Thoracic aorta (tissue), 2 donors: ENCODE measurements around the gene P3H2. TPM values are rescaled to one million over a fixed set of nuclear protein-coding genes. Genes with fewer than 3 reads are reported as not detected.

Experiments
- ATAC-seq: fragments of 150-250 bp; one replicate; pipeline ENCODE4 v1.8.0; 2017; ENCODE audit warnings: low read depth; ENCODE audit not compliant: insufficient number of reproducible peaks, low FRiP score
- DNase-seq: peaks from one replicate; pipeline ENCODE4 v3.0.0-alpha.2; 2020; ENCODE audit warnings: low spot score
- H3K27ac ChIP-seq, 2 donors: fragments of 200-600 bp; sonication (generic); 1 replicate in 1 of 2; 2 replicates in 1 of 2; pipeline ENCODE4 v1.5.1; 2016; ENCODE audit warnings: mild to moderate bottlenecking in 2 of 2, moderate library complexity in 2 of 2
- H3K27me3 ChIP-seq: fragments of 200-600 bp; sonication (generic); replicated peaks from 2 replicates; pipeline ENCODE4 v1.6.0; 2016; ENCODE audit warnings: mild to moderate bottlenecking; ENCODE audit not compliant: insufficient read depth
- H3K36me3 ChIP-seq: fragments of 200-600 bp; sonication (generic); one replicate; pipeline ENCODE4 v1.5.1; 2016
- H3K4me1 ChIP-seq, 2 donors: fragments of 200-600 bp; sonication (generic); 1 replicate in 1 of 2; 2 replicates in 1 of 2; pipeline versions ENCODE4 v1.5.1 to v1.6.0; 2016; ENCODE audit warnings: low read depth in 2 of 2, mild to moderate bottlenecking in 1 of 2; ENCODE audit not compliant: control insufficient read depth in 1 of 2
- H3K4me3 ChIP-seq: fragments of 200-600 bp; sonication (generic); 2 replicates; pipeline ENCODE4 v1.5.1; 2016; ENCODE audit warnings: mild to moderate bottlenecking
- H3K9me3 ChIP-seq: fragments of 200-600 bp; sonication (generic); 2 replicates; pipeline ENCODE4 v1.5.1; 2016
- total RNA-seq, 2 donors: library from RNA; depleted of rRNA; stranded (reverse); fragments of >200 nt; gene quantifications; one replicate each; pipeline versions ENCODE4 v1.1.0 to v1.2.3, GENCODE V29; 2016
- TF ChIP-seq, protein P1 (sequence below): fragments of 200-600 bp; sonication (generic); IDR thresholded peaks from one replicate; pipeline ENCODE4 v1.5.1; 2019; ENCODE audit warnings: antibody characterized with exemption

Gene P3H2
- total RNA-seq, 2 donors from 2014 or later, result 19.3 to 28.4 TPM

DNA sequence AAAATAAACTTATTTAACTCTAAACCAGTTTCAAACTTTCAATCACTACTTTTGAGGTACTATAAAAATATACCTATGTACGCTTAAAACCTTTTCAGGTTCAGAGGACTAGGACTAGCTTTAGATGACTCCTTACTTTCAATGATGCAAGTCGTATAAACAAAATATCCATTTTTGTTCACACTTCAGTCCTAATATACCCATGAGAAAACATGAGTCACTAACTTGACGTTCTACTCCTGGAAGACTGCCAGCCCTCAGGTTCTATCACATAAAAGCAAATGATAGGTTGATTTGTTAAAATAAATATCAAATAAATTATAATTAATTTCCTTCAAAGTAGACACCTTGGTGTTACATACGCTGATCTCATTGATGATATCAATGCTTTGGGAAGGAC is 10.6 kb upstream of the P3H2 start:
- ATAC-seq (no peak), DNase-seq (no peak)
- Histone ChIP-seq H3K27me3 (no peaks in the 10 kb centered on the region), H3K27ac (no peak overlapping the region), H3K4me1 (peaks cover 15 to 33% of the 10 kb centered on the region in 2 donors), H3K9me3 (no peaks in the 10 kb centered on the region), H3K4me3 (no peak overlapping the region), H3K36me3 (no peaks in the 10 kb centered on the region)
- TF ChIP-seq, protein P1, sequence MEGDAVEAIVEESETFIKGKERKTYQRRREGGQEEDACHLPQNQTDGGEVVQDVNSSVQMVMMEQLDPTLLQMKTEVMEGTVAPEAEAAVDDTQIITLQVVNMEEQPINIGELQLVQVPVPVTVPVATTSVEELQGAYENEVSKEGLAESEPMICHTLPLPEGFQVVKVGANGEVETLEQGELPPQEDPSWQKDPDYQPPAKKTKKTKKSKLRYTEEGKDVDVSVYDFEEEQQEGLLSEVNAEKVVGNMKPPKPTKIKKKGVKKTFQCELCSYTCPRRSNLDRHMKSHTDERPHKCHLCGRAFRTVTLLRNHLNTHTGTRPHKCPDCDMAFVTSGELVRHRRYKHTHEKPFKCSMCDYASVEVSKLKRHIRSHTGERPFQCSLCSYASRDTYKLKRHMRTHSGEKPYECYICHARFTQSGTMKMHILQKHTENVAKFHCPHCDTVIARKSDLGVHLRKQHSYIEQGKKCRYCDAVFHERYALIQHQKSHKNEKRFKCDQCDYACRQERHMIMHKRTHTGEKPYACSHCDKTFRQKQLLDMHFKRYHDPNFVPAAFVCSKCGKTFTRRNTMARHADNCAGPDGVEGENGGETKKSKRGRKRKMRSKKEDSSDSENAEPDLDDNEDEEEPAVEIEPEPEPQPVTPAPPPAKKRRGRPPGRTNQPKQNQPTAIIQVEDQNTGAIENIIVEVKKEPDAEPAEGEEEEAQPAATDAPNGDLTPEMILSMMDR, result no peak

DNA sequence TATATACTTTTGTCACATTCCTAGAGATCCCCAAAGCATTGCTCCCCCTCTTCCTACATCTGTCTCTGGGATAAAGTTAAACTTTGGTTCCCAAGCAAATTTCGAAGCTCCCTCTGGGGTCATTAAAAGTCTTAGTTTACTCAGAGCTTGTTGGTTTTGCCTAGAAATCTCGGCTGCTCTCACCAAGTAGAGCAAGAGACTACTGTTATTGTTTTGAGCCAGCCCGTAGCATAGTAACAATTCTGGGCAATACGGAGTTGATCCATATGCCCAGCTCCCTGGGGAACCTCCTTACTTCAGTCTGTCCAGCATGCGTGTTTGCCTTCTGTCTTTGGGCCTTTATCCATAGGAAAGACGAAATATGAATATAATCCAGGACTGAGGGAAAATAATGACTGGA is 10.0 kb upstream of the P3H2 start:
- no peak for DNase-seq
- no peaks in the 10 kb centered on the region for H3K27me3 ChIP-seq
- H3K36me3 ChIP-seq, result no peaks in the 10 kb centered on the region
- H3K4me3 ChIP-seq, result no peak overlapping the region
- TF ChIP-seq, protein P1, result no peak
- no peak for ATAC-seq
- H3K4me1 ChIP-seq, result peaks cover 15 to 33% of the 10 kb centered on the region in 2 donors
- no peaks in the 10 kb centered on the region for H3K9me3 ChIP-seq
- no peak overlapping the region for H3K27ac ChIP-seq

DNA sequence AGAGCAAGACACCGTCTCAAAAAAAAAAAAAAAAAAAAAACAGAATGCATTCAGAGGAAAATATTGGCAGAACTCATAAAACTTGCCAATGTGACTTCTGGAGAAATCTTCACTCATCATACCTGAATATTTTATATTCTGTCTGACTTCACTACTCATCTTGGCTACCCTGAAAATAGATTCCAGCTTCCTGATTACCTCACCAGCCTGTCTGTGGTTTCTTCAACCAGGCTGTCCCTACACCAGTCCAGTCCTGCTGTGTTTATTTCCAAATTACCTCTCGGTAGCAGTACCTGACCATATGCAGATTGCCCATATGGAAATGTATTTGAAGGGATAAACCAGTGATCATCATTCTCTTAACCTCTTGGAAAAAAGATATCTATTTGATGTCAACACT is 9.3 kb upstream of the P3H2 start:
- no peak overlapping the region for H3K4me3 ChIP-seq
- no peaks in the 10 kb centered on the region for H3K27me3 ChIP-seq
- DNase-seq, result no peak
- TF ChIP-seq, protein P1, result no peak
- H3K27ac ChIP-seq, result no peak overlapping the region
- H3K4me1 ChIP-seq, result peaks cover 15 to 33% of the 10 kb centered on the region in 2 donors
- ATAC-seq, result no peak
- H3K9me3 ChIP-seq, result no peaks in the 10 kb centered on the region
- no peaks in the 10 kb centered on the region for H3K36me3 ChIP-seq

DNA sequence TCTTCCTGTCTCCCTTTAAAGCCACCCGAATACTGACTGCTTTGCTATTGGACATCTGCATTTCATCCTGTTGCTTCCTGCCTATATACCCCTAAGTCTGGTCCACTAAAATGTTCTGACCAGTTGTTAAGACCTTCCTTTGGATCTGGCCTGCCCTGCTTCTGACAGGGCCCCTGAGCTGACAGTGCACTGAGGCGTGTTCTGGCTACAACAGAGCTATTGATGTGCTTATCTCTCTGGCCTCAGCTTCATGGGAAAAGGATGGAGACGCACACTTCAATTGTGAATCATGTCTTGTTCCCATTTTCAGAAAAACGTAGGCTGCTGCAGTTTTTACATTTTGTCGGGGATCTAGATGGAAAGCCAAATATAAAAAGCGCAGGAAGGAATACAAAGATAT is 7.1 kb upstream of the P3H2 start:
- no peaks in the 10 kb centered on the region for H3K36me3 ChIP-seq
- peaks cover 15 to 26% of the 10 kb centered on the region in 2 donors for H3K4me1 ChIP-seq
- DNase-seq, result no peak
- TF ChIP-seq, protein P1, result no peak
- H3K27ac ChIP-seq, result no peak overlapping the region
- H3K9me3 ChIP-seq, result no peaks in the 10 kb centered on the region
- no peaks in the 10 kb centered on the region for H3K27me3 ChIP-seq
- no peak for ATAC-seq
- no peak overlapping the region for H3K4me3 ChIP-seq

DNA sequence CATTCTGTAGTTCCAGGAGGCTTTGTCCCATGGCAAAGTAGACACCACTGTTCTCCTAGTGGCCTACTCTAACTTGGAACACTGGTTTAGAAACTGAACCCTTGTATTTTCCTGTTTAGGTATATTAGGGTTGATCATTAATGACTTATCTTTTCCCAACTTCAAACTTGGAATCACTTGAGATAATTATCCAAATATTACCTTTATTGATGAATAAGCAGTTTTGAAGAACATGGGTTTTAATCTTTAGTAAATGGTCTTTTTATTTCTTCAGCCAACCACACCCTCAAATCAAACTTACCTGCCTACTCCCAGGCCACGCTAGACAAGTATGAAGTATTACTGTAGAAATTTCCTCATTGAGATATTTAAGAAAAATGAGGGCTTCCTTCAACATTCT is 6.5 kb upstream of the P3H2 start:
- H3K27me3 ChIP-seq, result no peaks in the 10 kb centered on the region
- no peak for ATAC-seq
- no peak overlapping the region for H3K4me3 ChIP-seq
- H3K9me3 ChIP-seq, result no peaks in the 10 kb centered on the region
- H3K27ac ChIP-seq, result no peak overlapping the region
- peaks cover 12 to 24% of the 10 kb centered on the region in 2 donors for H3K4me1 ChIP-seq
- no peaks in the 10 kb centered on the region for H3K36me3 ChIP-seq
- TF ChIP-seq, protein P1, result no peak
- no peak for DNase-seq
